GM18867 (cell line): ENCODE measurements around the gene PITPNM3.
"Not testable (repeated sequence)": the region's sequence is repeated elsewhere in the genome, so short reads cannot be mapped to it uniquely, and the experiment has no call there.

Experiments used
- ATAC-seq: cut with Tn5 transposase; IDR thresholded peaks from one replicate; pipeline ENCODE4 v1.9.1; 2021; ENCODE audit warnings: mild to moderate bottlenecking, moderate library complexity; ENCODE audit not compliant: unreplicated experiment

The PITPNM3 gene

GRCh38 chr17:6575596-6575988 is 19.2 kb upstream of the PITPNM3 start:
- no peak for ATAC-seq

GRCh38 chr17:6574687-6575595 is 18.6 kb upstream of the PITPNM3 start:
- ATAC-seq, result no peak

GRCh38 chr17:6573982-6574686 is 17.8 kb upstream of the PITPNM3 start:
- ATAC-seq, result no peak

DNA sequence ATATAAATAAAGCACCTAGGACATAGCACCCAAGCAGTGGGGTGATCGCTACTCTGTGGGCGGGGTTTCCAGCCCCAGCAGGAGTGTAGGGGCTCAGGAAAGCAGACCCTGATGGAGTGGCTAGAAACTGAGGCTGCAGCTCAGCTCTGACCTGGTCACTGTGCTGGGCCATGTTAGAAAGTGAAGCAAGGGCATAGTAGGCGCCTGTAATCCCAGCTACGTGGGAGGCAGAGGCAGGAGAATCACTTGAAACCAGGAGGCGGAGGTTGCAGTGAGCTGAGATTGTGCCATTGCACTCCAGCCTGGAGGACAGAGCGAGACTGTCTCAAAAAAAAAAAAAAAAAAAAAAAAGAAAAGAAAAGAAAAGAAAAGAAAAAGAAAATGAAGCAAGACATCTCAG is 17.1 kb upstream of the PITPNM3 start:
- ATAC-seq, result not testable (repeated sequence)

GRCh38 chr17:6572972-6573370 is 16.6 kb upstream of the PITPNM3 start:
- ATAC-seq, result no peak

DNA sequence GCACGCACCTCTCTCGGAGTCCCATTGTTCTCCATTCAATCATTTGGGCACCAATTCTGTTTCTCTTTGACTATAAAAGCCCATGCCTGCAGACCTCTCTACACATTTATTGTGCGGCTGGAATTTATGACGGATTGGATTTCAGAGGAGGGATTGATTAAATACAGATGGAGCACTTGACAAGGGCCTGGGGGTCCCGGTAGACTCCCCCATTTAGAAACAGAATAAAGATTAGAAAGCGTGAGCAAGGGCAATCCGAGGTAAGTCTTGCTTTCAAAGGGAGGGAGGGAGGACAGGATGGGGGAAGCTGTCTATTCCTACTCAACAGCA is 15.1 kb upstream of the PITPNM3 start:
- no peak for ATAC-seq

- ATAC-seq, result no peak
Measured at GRCh38 chr17:6570731-6571451, 14.5 kb upstream of the PITPNM3 start.

- no peak for ATAC-seq
Measured at GRCh38 chr17:6569370-6570285, 13.3 kb upstream of the PITPNM3 start.

GRCh38 chr17:6568184-6568758 is 11.9 kb upstream of the PITPNM3 start:
- ATAC-seq, result no peak

DNA sequence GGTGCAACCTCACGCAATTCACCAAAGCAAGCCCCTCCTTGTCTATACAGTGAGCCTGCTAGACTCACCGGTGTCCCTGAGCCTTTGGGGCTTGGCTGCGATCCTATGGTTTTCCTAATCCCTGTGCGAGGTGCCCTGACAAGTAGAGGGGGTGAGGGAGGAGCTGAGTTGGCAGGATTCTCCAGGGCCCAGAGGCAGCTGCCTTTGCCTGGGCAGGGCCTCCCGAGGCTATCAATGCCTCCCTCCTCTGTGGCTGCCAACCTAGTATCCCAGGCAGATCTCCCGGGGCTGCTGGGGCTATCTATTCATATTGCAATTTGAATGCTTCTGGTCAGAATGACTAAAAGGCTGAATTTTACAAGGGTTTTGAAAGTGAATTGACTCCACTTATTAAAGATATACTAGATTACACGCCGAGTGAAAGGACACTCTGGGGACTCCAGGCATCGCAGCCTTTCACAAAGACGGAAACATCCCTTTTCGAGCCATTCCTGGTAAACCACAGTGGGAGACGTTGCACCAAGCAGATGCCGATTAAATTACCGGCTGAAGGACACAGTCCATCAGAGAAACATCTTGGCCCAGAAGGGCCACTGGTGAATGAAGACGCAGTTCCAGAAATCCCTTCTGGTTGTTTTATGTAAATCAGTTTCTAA is 11.3 kb upstream of the PITPNM3 start:
- ATAC-seq, result no peak

- ATAC-seq, result no peak
Measured at GRCh38 chr17:6561446-6561845, 5.1 kb upstream of the PITPNM3 start.

DNA sequence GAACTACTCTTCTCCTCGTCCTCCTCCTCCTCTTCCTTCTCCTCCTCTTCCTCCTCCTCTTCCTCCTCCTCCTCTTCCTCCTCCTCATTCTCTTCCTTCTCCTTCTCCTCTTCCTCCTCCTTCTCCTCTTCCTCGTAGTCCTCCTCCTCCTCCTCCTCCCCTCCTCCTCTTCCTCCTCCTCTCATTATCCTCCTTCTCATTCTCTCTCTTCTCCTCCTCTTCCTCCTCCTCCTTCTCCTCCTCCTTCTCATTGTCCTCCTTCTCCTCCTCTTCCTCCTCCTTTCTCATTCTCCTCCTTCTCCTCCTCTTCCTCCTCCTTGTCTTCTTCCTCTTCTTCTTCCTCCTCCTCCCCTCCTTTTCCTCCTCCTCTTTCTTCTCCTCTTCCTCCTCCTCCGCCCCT is 4.1 kb upstream of the PITPNM3 start:
- ATAC-seq, result no peak

GRCh38 chr17:6559753-6560215 is 3.4 kb upstream of the PITPNM3 start:
- ATAC-seq, result no peak

DNA sequence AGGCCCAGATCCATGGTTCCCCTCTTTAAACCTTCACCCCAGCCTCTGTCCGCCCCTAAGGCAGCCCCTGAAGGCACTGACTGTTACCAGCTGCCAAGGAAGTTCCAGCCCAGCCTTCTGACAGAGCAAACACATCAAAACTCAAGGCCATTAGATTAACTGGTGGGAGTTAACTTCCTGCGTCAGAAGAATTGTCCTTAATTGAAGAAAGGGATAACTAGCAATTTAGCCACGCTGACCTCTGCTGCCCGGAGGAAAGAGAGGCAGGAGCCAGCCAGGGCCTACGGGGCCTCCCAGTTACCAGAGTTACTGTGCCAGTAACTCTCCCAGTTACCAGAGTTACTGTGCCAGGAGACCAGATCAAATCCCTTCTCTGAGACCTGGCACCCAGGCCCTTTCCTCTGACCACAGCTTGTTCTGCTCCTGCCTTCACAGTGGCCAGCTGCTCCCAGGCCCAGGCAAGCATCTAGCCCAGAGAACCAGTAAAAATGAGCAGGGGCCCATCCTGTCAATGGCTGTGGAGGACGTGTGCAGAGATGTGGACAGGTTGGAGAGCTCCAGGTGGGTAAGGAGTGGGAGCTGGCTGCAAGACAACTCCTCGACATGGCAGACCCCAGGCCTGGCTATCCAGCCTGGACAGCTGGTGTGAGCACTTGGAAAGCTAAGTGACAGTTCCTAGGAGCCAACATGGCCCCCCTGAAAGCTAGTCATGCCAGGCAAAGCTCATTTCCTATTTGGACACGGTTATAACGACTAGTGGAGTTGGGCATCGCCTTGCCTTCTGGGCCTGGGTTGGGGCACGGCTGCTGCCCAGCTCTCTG is 2.8 kb upstream of the PITPNM3 start:
- no peak for ATAC-seq

GRCh38 chr17:6558276-6558675 is 1.9 kb upstream of the PITPNM3 start:
- no peak for ATAC-seq

DNA sequence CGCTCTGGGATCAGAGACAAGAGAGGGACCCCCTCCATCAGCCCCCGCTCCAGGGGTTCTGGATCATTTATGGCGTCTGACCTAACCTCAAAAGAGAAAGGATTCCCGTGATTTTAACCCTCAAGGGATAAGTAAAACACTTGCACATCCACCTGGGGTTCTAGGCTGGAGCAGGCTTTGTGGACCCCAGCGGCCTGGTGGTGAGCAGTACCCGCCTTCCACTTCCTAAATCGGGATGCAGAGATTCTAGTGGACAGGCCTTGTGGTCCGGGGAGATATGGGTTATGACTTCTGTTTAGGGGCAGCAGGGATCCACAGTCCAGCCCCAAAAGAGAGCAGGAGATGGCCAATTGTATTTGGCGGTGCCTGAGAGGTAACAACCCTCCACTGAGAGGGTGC is 684 bp upstream of the PITPNM3 start:
- no peak for ATAC-seq

- no peak for ATAC-seq
Measured at GRCh38 chr17:6555331-6556120, 829 bp downstream of the PITPNM3 start.

DNA sequence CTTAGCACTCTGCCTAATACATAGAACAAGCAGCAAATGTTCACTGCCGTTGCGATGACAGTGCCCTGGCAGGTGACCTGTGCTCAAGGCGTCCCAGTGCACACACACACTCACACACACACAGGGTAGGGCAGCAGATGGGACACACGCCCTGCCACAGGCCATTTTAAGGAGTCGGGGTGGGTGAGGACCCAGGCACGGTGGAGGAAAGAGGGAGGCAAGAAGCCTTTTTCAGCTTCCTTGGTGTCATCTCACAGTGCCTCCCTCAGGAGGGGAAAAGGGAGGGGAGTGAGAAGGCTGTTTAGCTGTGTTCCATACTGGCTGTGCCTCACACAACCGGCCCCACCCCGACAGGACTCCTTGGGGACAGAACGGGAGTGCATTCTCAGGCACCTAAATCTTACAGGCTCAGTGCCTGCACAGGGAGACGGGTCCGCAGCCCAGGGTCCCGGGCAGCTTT is 1.5 kb downstream of the PITPNM3 start:
- no peak for ATAC-seq
